ENCODE measurements around the gene TGFBR3L.

The TGFBR3L gene

GRCh38 chr19:7914598-7915045 lies at the start of gene TGFBR3L:
Gene TGFBR3L (plus strand): TSS chr19:7914830.
- no peak for DNase-seq

DNA sequence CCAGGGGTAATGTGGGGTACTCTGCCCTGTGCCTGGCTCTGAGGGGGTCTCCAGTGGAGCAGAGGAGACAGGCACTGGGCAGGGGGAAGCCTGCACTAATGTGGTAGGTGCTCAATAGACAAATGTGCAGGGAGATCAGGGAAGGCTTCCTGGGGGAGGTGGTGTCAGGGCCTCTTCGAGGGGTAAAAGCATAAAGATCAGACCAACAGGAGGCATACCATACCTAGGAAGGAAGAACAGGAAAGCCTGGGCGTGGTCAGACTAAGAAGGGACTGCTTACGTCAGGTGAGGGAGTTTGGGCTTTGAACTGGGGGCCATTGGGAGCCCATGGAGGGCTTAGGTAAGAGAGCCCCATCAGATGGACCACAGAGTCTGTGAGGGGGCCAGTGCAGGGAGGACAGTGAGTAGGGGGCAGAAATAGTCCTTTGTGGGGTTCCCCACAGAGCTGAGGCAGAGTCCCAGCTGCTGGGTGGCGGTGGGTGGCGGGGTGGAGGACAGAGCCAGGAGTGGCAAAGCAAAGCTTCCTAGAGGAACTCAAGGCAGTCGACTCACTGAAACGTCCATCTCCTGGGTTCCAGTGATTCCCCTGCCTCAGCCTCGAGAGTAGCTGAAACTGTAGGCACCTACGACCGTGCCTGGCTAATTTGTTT lies 49.2 kb upstream of the TGFBR3L start:
- DNase-seq: no peak

DNA sequence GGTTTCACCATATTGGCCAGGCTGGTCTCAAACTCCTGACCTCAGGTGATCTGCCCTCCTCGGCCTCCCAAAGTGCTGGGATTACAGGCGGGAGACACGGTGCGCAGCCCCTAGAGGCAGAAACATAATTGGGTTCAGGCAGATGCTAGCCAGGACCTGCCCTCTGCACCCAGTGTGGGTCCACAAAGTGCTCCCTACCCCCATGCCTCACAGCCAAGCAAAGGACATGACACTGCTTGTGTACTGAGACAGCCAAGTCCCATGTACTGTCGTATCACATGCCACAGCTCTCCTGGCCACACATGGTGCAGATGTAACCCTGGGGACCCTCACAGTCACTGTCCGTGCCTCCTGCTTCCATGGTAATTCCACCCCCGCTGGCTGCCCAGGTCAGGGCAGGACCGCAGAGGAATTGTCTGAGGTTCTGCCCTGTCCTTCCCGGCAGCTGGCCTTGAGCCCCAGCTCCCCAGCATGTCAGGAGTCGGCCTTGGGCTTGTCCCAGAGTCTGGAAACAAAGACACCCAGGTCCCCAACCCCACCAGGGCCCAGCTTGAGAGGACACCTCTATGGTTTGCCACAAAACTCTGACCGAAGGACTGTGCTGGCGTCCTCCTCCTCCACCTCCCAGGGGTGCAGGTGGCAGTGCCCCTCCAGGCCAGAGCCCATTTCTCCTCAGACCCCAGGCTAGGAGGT lies 48.1 kb upstream of the TGFBR3L start:
- no peak for DNase-seq

DNA sequence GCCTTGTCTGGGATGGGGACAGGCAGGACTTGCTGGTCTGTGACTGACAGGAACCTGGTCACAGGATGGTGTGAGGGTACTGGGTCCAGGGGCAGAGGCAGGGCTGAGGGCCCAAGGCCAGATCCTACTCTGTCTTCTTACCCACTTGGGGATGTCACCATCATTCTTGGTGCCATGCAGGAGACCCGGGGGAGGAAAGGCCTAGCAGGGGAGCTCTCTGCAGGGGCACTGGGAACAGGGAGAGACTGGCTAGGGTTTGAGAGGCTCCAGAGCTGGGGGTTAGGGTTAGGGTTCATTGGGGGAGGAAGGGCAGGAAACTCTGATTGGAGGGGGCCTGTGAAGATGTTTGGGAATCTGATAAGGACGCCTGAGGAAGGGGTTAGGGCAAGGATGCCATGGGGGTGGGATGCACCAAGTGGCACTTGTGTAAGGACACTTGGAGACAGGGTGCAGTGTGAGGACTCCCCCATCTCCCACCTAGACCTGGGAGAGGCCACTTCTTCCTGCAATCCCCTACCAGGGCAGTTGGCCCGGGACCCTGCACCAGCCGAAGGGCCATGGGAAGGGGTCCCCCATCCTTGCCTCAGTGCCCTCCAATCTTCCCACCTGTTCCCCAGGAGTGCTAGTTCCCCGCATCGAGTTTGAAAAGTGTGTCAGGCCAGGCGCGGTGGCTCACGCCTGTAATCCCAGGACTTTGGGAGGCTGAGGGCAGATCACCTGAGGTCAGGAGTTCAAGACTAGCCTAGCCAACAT lies 47.4 kb upstream of the TGFBR3L start:
- DNase-seq: no peak

- peak; percentile 31 to 39 for DNase-seq
Observed at GRCh38 chr19:7868326-7868670, 46.3 kb upstream of the TGFBR3L start.

GRCh38 chr19:7868671-7869452 lies 45.8 kb upstream of the TGFBR3L start:
- DNase-seq: peak; percentile 77 to 79

DNA sequence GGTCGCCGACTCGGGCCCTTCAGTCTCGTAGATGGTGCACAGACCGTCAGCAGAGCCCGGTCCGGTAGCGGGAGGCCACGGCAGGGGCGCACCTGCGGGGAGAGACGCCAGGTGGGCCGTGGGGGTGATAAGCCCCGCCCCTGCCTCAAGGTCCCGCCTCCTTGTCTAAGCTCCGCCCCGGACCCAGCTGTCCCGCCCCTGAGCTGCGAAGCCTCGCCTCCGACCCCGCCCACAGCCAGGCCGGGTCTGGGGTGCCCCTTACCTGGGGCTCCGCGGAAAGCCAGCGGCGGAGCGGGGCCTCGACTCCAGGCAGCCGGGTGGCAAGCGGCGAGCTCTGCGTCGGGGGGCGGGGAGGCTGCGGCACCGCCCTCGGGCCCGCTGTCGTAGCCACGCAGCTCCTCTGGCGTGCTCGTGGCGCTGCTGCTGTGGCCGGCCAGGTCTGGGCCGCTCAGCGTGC lies 45.1 kb upstream of the TGFBR3L start:
- DNase-seq: peak; percentile 81 to 84

DNA sequence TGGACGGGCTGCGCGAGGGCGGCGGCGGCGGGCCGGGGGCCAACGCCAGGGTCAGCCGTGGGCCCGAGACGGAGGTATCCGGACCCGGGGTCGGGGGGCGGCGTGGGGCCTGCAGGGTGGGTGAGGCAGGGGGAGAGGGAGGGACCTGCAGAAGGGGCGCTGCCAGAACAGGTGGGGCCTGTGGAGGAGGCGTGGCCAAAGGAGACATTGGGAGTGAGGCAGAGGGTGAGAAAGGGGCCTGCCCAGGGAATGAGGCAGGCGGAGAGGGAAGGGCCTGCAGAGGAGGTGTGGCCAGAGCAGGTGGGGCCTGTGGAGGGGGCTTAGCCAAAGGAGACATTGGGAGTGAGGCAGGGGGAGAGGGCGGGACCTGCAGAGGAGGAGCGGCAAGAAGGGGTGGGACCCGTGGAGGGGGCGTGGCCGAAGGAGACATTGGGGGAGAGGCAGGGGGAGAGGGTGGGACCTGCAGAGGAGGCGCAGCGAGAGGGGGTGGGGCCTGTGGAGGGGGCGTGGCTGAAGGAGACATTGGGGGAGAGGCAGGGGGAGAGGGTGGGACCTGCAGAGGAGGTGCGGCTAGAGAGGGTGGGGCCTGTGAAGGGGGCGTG lies 44.6 kb upstream of the TGFBR3L start:
- peak; percentile 38 to 47 for DNase-seq

- DNase-seq: peak in 1 of 2 donors; percentile 30
Observed at GRCh38 chr19:7870571-7871436, 43.8 kb upstream of the TGFBR3L start.

DNA sequence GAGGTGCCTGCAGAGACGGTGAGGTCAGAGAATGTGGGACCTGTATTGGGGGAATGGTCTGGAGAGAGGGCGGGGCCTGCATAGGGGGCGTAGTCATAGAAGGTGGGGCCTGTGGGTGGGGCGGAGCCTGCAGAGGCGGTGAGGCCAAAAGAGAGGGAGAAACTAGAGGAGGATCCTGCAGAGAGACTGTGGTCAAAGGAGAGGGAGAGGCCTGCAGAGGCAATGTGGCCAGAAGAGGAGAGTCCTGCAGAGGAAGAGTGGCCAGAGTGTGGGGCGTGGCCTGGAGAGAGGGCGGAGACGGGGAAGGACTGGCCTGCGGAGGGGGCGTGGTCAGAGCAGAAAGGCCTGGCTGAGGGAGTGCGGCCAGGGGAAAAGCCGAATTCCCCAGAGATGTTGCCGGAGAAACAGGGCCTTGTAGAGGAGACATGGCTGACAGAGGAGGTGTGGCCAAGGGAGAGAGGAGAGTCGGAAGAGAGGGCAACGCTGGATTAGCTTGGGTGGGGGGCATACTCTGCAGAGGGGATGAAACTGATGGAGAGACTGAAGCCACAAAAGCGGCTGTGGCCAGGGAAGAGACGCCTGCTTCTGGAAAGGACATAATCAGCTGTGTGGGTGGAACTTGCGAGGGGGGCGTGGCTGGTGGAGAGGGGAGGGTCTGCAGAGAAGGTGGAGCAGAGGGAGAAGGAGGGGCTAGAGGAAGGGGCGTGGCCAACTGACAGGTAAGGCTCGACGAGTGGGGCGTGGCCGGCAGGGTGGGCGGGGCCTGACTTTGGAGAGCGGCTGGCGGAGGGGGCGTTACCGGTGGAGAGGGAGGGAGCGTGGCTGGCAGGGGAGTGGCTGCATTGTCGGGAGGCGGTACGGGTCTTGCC lies 43.0 kb upstream of the TGFBR3L start:
- DNase-seq: peak; percentile 73 to 81

GRCh38 chr19:7872306-7873204 lies 42.1 kb upstream of the TGFBR3L start:
- DNase-seq: no peak

DNA sequence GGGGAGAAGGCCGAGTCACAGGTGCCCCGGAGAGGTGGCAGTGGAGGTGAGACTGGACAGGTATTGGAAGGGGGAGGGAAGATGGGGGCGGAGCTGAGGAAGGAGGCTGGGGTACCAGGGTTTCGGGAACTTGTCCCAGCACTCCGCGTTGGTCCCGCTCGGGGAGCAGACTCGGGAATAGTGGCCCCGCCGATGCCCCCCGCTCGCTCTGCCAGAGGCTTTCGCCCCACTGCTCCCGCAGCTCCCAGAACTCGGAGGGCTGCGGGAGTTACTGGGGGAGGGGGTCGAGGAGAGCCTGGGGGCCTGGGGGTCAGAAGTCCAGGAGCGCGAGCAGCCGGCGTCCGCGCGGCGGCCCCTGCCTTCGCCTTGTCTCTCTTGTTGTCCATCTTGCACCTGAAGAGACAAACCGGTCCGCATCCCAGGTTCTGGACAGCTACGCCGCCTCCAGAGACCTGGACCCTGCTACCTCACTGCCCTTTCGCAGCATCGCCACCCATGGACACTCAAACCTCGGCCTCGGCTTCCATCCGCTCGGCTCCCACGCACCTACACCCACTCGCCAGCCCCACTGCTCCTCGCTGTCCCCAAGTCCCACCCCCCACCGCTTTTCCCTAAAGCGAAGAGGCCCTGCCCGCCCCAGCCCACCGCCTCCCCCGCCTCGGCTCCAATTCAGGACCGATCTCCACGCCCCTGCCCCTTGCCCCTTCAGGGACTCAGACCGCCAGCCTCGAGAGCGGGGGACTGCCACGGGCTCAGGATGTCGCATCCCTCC lies 41.1 kb upstream of the TGFBR3L start:
- DNase-seq: no peak

DNA sequence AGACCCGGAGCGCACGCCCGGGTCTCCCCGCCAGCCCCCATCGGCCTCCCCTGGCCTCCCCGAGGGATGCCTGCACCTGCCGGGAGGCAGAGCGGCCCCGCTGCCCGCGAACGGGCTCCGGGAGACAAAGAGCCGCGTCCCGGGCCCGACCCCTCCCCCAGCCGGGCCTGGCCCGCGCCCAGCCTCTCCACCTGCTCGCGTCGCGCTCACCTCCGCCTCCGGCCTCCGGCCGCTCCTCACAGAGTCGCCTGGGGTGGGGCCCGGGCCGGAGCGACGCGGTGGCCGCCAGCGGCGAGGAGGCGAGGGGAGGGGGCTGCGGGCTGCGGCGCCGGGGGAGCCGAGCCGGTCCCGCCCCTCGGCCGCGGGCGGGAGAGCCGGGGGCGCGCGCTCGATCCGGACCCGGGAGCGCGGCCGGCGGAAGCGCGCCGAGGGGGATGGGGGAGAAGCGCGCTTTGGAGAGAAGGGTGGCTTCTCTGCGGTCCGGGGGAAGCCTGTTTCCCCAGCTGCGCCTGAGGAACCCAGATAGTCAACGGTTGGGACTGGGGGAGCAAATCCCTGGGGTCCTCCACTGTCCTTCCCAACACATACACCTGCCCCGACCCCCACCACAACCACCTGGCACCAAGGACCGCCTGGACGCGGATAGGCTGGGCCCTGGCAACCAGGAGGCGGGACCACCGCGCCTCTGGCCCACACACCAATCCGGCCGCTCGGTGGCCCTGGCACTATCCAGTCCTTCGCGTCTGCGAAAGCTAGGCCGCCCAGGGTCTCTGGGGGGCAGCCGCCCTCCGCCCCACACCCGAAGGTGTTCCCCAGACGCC lies 40.3 kb upstream of the TGFBR3L start, which contains the start of gene PRR36:
Gene PRR36 (minus strand): TSS at position 315 of the 821 bp plus-strand sequence. CDS start 701 bp downstream, outside the sequence.
- DNase-seq: no peak

GRCh38 chr19:7874897-7875273 lies 39.7 kb upstream of the TGFBR3L start:
- DNase-seq: no peak

DNA sequence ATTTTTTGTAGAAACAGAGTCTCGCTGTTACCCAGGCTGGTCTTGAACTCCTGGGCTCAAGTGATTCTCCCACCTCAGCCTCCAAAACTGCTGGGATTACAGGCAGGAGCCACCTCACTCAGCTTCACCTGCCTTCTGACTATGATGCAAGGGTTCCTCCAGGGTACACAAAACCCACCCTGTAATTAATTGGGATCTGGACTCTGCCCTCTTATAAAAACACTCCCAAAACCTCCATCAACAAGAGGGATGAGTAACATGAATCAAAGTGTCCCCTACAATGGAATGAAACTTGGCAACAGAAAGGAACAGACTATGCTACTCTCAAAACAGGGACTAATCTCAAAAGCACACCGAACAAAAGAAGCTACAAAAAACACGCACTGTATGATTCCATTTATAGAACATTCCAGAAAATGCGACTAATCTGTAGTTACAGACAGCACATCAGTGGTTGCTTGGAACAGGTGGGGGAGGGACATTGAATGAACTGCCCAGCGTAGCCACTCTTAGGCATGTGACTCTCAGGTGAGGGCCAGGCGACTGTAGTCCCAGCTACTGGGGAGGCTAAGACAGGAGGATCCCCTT lies 37.3 kb upstream of the TGFBR3L start:
- no peak for DNase-seq

DNA sequence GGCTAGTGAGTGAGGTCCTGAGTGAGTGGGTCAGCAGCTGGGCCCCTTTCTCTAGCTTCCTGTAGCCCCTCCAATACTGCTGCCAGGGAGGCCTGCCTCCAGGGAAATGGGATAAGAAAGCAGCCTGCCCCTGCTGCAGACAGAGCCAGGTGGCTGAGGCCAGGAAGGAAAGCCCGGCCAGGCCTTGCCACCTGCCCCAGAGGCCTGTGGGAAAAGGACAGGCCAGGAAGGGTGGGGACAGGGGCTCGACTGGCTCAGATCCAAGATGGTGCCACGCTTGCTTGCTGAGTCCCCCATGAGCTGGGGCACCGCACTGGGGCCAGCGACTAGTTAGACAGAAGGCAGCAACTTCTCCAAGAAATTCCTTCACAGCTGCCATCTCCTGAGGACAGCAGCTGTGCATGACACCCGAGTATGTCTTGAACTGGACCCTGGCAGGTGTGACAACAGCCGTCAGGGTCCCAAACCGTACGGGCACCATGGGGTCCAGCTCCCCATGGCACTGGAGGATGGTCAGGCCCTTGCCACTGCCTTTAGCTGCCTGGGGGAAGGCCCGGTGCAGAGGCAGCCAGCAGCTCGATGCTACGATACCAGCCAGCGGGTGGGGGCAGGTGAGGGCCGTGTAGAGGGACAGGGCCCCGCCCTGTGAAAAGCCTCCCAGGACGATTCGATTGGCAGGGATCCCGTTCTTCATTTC lies 35.4 kb upstream of the TGFBR3L start:
- DNase-seq: no peak

DNA sequence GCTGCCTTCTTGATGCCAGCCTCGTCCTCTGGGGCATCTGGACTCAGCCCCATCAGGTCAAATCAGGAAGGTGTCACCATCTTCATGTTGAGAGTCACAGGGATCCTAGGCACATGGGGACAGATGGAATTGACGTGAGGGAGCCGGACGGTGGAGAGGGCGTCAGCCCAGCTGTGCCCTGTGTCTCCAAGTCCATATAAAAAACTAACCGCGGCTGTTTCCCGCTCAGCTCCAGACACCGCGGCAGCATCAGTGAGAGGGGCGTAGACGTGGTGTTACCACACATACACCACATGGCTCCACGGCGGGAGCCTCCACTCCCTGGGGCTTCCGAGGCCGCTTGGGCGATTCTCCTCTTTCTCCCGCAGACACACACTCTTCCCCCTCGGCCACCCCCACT lies 34.8 kb upstream of the TGFBR3L start:
- DNase-seq: no peak

Data from activated CD4-positive, alpha-beta T cell treated with anti-CD3 and anti-CD28 coated beads for 4 hours (primary cell).